Activated CD4-positive, alpha-beta T cell treated with anti-CD3 and anti-CD28 coated beads, Interleukin-2, amount 10 ng/mL, durations not matched to agents 7 days and 5 days (primary cell): ENCODE results near the gene PRSS56. TPM values are rescaled to one million over a fixed set of nuclear protein-coding genes. Genes with fewer than 3 reads are reported as not detected.

Source experiments
- CTCF ChIA-PET: fragments of 350-600 bp; sonication (Branson Sonifier 250); formaldehyde crosslinking; loops from one replicate; lab custom pipeline; 2021; ENCODE audit warnings: antibody characterized with exemption; lab: Charles Lee
- POLR2A ChIA-PET: fragments of 350-600 bp; sonication (Branson Sonifier 250); formaldehyde crosslinking; loops from one replicate; lab custom pipeline; 2021; ENCODE audit warnings: antibody characterized with exemption; lab: Charles Lee
- DNase-seq: peaks from one replicate; pipeline ENCODE4 v3.0.0-alpha.2; 2020
- H3K27ac Mint-ChIP-seq: one replicate; pipeline ENCODE4 v1.8.0; 2021; ENCODE audit warnings: mild to moderate bottlenecking, moderate library complexity, mixed read lengths
- H3K27me3 Mint-ChIP-seq: one replicate; pipeline ENCODE4 v1.8.0; 2021; ENCODE audit warnings: mixed read lengths
- H3K36me3 Mint-ChIP-seq: one replicate; pipeline ENCODE4 v1.8.0; 2021; ENCODE audit warnings: low read depth, mixed read lengths
- H3K4me1 Mint-ChIP-seq: one replicate; pipeline ENCODE4 v1.8.0; 2021; ENCODE audit warnings: mixed read lengths
- H3K4me3 Mint-ChIP-seq: one replicate; pipeline ENCODE4 v1.8.0; 2021; ENCODE audit warnings: mild to moderate bottlenecking, moderate library complexity, mixed read lengths
- H3K9me3 Mint-ChIP-seq: one replicate; pipeline ENCODE4 v1.8.0; 2021; ENCODE audit warnings: mixed read lengths
- total RNA-seq, 2 experiments: library from RNA; stranded (reverse); gene quantifications; one replicate each; pipeline ENCODE4 v1.2.3, GENCODE V29; 2021

PRSS56 gene
- total RNA-seq, 2 experiments from 2014 or later, result not detected

- H3K9me3 Mint-ChIP-seq, result no peaks in the 10 kb centered on the region
- CTCF ChIA-PET, result no interaction called here
- H3K27me3 Mint-ChIP-seq, result peaks cover 22% of the 10 kb centered on the region
- no peak for DNase-seq
- POLR2A ChIA-PET, result no interaction called here
- no peak overlapping the region for H3K27ac Mint-ChIP-seq
- H3K4me1 Mint-ChIP-seq, result peaks cover 7% of the 10 kb centered on the region
- no peak overlapping the region for H3K4me3 Mint-ChIP-seq
- H3K36me3 Mint-ChIP-seq, result no peaks in the 10 kb centered on the region
Observed at GRCh38 chr2:232483311-232483922, 36.8 kb upstream of the PRSS56 start.

GRCh38 chr2:232483923-232484627 is 36.1 kb upstream of the PRSS56 start:
- Mint-ChIP-seq H3K27ac (no peak overlapping the region), H3K9me3 (no peaks in the 10 kb centered on the region), H3K36me3 (no peaks in the 10 kb centered on the region), H3K27me3 (peaks cover 28% of the 10 kb centered on the region), H3K4me3 (no peak overlapping the region), H3K4me1 (peaks cover 7% of the 10 kb centered on the region)
- CTCF ChIA-PET, result no interaction called here
- POLR2A ChIA-PET, result no interaction called here
- no peak for DNase-seq

- H3K27ac Mint-ChIP-seq, result no peak overlapping the region
Observed at GRCh38 chr2:232484628-232485347, 35.4 kb upstream of the PRSS56 start.

DNA sequence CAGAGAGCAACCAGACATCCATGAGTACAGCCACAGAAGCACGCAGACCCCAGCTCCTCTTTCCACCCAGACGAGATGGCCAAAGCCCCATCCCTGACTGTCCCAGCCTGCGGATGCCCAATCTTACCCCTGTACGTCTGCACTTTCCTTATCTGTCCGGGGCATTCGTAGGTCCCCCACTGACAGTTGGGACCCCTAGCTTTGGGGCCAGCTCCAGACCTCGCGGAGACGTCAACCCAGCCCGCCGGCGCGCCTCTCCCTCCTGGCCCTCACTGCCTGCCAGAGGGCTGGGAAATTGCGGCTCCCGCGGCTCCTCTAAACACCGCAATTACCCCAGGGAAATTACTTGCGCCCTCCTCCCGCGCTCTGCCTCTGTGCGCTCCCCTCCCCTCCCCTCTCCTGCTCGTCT is 34.8 kb upstream of the PRSS56 start:
- peaks cover 7% of the 10 kb centered on the region for H3K4me1 Mint-ChIP-seq
- CTCF ChIA-PET, result no interaction called here

More at GRCh38 chr2:232484628-232485347, 35.4 kb upstream of the PRSS56 start:
- DNase-seq, result no peak
- peaks cover 7% of the 10 kb centered on the region for H3K4me1 Mint-ChIP-seq
- POLR2A ChIA-PET, result no interaction called here
- CTCF ChIA-PET, result no interaction called here
- H3K4me3 Mint-ChIP-seq, result no peak overlapping the region
- peaks cover 34% of the 10 kb centered on the region for H3K27me3 Mint-ChIP-seq
- H3K36me3 Mint-ChIP-seq, result no peaks in the 10 kb centered on the region
- no peaks in the 10 kb centered on the region for H3K9me3 Mint-ChIP-seq

DNA sequence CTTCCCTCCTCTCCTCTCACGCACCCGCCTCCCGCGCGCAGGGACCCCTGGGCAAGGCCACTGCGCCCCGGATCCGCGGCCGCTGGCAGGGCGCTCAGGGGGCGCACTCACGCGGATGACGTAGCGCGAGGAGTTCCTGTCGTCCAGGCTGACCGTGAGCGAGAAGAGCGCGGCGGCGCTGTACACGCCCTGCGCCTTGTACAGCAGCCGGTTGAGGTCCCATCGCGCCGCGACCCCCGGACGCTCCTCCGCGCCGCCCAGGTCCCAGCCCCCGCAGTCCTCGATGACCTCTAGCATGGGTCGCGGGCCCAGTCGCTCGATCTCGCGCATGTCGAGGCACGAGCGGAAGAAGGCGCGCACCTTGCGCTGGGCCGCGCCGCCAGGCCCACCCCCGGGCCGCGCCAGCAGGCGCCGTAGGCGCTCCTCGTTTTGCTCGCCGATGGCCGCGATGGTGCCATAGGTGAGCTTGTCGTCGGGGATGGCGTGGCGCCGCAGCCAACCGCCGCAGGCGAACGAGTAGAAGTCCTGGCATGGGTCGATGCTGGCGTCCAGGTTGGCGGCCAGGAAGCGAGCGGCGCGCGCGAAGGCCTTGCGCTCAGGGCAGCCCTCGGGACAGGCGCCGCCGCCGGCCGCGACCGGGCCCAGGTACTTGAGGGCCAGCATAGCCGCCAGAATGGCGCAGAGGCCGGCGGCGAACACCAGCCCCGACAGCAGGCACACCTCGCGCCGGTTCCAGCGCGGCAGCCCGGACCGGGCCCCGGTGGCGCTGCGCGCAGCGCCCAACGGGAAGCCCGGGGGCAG is 34.2 kb upstream of the PRSS56 start:
- H3K36me3 Mint-ChIP-seq, result no peaks in the 10 kb centered on the region
- H3K4me3 Mint-ChIP-seq, result no peak overlapping the region
- ChIA-PET POLR2A (no interaction called here), CTCF (no interaction called here)
- H3K4me1 Mint-ChIP-seq, result peaks cover 7% of the 10 kb centered on the region
- no peak for DNase-seq
- H3K9me3 Mint-ChIP-seq, result no peaks in the 10 kb centered on the region
- no peak overlapping the region for H3K27ac Mint-ChIP-seq
- H3K27me3 Mint-ChIP-seq, result peaks cover 35% of the 10 kb centered on the region

More for the DNA sequence above, 34.8 kb upstream of the PRSS56 start:
- H3K4me3 Mint-ChIP-seq, result no peak overlapping the region
- H3K9me3 Mint-ChIP-seq, result no peaks in the 10 kb centered on the region
- no peak for DNase-seq
- no peaks in the 10 kb centered on the region for H3K36me3 Mint-ChIP-seq
- POLR2A ChIA-PET, result no interaction called here
- no peak overlapping the region for H3K27ac Mint-ChIP-seq
- H3K27me3 Mint-ChIP-seq, result peaks cover 35% of the 10 kb centered on the region

DNA sequence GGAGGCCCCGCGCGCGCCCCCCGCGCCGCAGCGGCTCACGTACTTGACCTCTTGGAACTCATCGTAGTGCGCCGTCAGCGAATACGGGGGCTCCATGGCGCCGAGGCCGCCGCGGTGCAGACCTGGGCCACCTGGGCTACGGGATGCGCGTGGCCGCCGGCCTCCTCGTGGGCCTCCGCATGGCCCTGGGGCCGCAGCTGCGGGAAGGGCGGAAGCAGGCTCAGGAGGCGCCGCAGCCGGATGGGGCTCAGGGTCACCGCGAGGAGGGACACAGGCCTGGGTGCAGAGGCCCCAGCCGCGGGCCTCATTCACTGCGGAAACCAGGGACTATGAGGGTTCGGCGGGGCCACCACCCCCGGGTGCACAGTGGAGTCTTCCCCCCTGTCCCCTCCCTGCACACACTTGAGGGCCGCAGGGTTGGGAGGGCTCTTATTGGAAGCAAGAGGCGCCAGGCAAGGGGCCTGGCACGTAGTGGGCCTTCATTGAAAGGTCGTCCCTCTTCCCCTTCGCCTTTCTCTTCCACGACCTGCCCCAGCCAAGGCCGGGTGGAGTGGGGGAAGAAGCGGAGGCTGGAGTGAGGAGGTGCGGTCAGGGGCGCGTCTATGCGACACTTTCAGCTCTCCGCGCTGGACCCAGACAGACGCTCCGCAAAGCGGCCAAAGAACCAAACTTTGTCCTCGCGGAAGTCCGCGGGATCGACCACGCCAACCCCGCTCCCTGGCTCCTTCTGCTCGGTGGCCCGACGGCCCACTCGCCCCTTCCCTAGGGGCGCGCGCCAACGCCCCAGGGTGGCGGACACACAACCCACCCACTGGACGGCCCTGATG is 33.4 kb upstream of the PRSS56 start:
- CTCF ChIA-PET, result no interaction called here
- H3K4me3 Mint-ChIP-seq, result no peak overlapping the region
- H3K9me3 Mint-ChIP-seq, result no peaks in the 10 kb centered on the region
- POLR2A ChIA-PET, result no interaction called here
- no peaks in the 10 kb centered on the region for H3K36me3 Mint-ChIP-seq
- H3K4me1 Mint-ChIP-seq, result peaks cover 7% of the 10 kb centered on the region
- no peak overlapping the region for H3K27ac Mint-ChIP-seq
- DNase-seq, result no peak
- peaks cover 35% of the 10 kb centered on the region for H3K27me3 Mint-ChIP-seq

DNA sequence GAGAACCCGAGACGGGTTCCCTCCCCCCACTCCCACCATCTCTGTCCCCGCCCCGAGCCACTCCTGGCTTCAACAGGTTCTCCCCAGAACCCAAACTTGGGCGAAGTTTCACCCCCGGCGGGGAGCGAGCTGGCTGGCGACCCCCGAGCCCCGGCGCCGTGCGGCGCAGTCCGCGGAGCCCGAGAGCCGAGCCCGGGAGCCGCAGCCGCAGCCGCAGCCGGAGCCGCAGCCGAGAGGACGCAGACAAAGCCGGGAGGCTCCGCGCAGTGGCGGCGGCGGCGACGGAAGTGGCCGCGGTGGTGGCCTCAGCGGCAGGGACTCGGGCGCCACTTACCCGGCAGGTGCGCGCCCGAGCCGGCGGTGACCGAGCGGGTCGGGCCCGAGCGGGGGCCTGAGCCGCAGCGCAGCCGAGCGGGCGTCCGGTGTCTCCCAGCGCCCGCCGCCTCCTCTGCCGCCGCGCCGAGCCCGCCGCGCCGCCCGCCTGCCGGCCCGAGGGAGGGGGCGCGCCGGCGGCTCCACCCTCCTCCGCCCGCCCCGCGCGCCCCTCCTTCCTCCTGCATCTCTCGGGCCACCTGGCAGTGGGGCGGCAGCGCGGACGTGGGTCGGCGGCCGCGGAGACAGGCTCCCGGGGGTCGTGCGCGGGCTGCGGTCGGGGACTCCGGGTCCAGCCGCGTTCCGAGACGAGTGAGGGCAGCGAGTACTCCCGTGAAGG is 32.6 kb upstream of the PRSS56 start, which contains the start of gene ECEL1:
Gene ECEL1 (minus strand): TSS at position 450 of the 712 bp plus-strand sequence. CDS start 1,181 bp downstream, outside the sequence.
- no peak for DNase-seq
- Mint-ChIP-seq H3K4me3 (no peak within 1 kb of the TSS), H3K27ac (no peak within 1 kb of the TSS), H3K27me3 (peaks cover 35% of the 10 kb centered on the region), H3K36me3 (no peaks in the 10 kb centered on the region), H3K9me3 (no peaks in the 10 kb centered on the region), H3K4me1 (peaks cover 7% of the 10 kb centered on the region)
- ChIA-PET POLR2A (no interaction called here), CTCF (no interaction called here)

DNA sequence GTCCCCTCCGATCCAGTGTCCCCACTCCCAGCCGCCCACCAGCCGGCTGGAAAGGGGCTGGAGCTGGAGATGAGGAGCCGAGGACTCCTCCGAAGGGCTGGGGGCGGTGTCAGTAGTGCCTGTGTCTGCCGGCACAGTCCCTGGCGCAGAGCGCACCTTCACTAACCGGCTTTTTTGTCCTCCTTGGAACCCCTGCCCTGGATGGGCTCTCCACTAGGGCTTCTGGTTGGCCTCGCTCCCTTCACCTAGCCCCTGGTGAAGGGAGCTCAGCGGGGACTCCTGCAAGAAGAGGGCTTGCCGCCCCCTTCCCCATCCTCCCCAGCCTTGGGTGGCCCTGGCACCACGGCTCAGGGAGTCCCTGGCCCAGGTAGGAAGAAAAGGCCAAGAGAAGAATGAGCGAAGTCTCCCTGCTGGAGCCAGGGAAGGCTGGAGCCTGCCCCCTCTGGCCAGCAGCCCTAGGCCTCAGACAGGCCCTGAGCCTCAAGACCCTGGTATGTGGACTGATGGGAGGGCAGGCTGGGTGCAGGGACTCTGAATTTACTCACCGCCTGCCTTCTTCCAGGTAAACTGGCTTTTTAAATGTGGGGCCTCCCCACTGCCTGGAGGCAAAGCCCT is 32.0 kb upstream of the PRSS56 start:
- H3K4me1 Mint-ChIP-seq, result peaks cover 7% of the 10 kb centered on the region
- ChIA-PET CTCF (no interaction called here), POLR2A (no interaction called here)
- H3K27ac Mint-ChIP-seq, result no peak overlapping the region
- no peaks in the 10 kb centered on the region for H3K36me3 Mint-ChIP-seq
- DNase-seq, result no peak
- no peaks in the 10 kb centered on the region for H3K9me3 Mint-ChIP-seq
- H3K4me3 Mint-ChIP-seq, result no peak overlapping the region
- H3K27me3 Mint-ChIP-seq, result peaks cover 35% of the 10 kb centered on the region

DNA sequence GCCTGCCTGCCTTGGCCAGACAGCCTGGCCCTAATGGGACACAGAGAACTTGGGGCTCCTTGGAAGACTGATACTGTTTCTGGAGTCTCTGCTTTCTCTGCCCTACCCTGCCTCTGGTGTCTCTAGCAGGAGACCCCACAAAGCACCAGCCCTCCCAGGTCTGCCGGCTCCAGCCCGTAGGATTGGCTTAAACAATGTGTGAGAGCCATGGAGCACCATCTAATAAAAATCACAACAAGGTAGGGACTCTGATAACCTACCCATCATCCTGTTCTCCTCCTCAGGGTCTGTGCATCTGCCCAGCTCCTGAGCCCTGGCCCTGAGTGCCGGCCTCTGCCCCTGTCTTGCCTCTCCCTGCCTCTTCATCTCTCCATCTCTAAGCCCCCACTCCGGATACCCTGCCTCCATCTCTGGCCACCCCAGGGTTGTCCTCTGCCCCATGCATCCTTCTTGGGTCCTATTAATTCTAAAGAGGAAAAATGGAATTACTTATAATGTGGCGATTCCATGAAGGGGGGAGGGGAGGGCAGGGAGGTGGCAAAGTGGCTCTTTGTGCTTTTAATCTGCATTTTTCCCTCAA is 31.4 kb upstream of the PRSS56 start:
- Mint-ChIP-seq H3K36me3 (no peaks in the 10 kb centered on the region), H3K4me1 (peaks cover 7% of the 10 kb centered on the region), H3K27ac (no peak overlapping the region), H3K27me3 (peaks cover 35% of the 10 kb centered on the region), H3K4me3 (no peak overlapping the region), H3K9me3 (no peaks in the 10 kb centered on the region)
- CTCF ChIA-PET, result interaction anchor here (1.4 kb wide), 1 partner anchor 10 kb away, joined by 3 read pairs; no protein-coding TSS in a partner anchor
- no peak for DNase-seq
- POLR2A ChIA-PET, result no interaction called here

- Mint-ChIP-seq H3K36me3 (no peaks in the 10 kb centered on the region), H3K9me3 (no peaks in the 10 kb centered on the region), H3K27me3 (peaks cover 31% of the 10 kb centered on the region), H3K27ac (no peak overlapping the region), H3K4me1 (peaks cover 7% of the 10 kb centered on the region), H3K4me3 (no peak overlapping the region)
- no peak for DNase-seq
- POLR2A ChIA-PET, result no interaction called here
- CTCF ChIA-PET, result interaction anchor here (1.4 kb wide), 1 partner anchor 9 kb away, joined by 3 read pairs; no protein-coding TSS in a partner anchor
Observed at GRCh38 chr2:232489516-232490220, 30.5 kb upstream of the PRSS56 start.
